Lower leg skin (tissue), 3 donors: ENCODE data around the gene AFG3L2.

Source experiments
- POLR2A ChIP-seq, 2 donors: fragments of 450-650 bp; IDR thresholded peaks; one replicate each; pipeline ENCODE4 v1.6.1; 2016 to 2017; ENCODE audit warnings: antibody characterized with exemption in 2 of 2, mild to moderate bottlenecking in 1 of 2, moderate library complexity in 1 of 2
- TF ChIP-seq, protein P1 (sequence below), 3 donors: fragments of 450-650 bp; IDR thresholded peaks; one replicate each; pipeline ENCODE4 v1.5.1; 2016; ENCODE audit warnings: antibody characterized with exemption in 3 of 3, mild to moderate bottlenecking in 3 of 3, moderate library complexity in 2 of 3

DNA sequence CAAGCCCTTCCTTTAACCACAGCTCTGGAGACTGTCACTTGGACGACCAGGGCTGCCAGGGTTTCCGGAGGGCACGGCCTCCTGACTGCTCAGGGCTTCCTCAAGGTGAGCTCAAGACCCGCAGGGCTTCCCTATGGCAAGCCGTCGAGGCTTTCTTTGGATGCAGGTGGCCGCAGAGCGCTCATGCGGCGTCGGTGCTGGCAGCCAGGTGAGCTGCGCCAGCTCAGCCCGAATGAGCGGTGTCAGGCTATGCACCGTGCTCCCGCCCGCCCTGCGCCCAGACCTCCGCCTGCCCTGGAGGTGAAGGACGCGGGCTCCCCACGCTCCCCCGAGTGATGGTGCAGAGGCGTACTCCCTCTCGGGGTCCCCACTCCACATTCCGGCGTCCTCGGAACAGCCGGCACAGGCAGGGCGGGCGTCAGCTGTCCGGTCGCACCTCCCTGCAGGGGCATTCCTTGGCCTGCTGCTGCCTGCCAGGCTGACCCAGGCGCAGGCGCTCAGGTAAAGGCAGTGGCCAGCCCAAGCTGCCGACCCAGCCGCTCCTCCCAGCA, 89.8 kb downstream of the AFG3L2 start:
- TF ChIP-seq, protein P1, sequence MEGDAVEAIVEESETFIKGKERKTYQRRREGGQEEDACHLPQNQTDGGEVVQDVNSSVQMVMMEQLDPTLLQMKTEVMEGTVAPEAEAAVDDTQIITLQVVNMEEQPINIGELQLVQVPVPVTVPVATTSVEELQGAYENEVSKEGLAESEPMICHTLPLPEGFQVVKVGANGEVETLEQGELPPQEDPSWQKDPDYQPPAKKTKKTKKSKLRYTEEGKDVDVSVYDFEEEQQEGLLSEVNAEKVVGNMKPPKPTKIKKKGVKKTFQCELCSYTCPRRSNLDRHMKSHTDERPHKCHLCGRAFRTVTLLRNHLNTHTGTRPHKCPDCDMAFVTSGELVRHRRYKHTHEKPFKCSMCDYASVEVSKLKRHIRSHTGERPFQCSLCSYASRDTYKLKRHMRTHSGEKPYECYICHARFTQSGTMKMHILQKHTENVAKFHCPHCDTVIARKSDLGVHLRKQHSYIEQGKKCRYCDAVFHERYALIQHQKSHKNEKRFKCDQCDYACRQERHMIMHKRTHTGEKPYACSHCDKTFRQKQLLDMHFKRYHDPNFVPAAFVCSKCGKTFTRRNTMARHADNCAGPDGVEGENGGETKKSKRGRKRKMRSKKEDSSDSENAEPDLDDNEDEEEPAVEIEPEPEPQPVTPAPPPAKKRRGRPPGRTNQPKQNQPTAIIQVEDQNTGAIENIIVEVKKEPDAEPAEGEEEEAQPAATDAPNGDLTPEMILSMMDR (IDR thresholded peaks at IDR 0.05), result no peak
- TF ChIP-seq POLR2A (IDR thresholded peaks at IDR 0.05), result no peak
